SK-N-SH (cell line): Measurements from ENCODE around the gene RFC5. TPM values are rescaled to one million over a fixed set of nuclear protein-coding genes. Genes with fewer than 3 reads are reported as not detected.

Experiments used
- polyA plus RNA-seq, 3 experiments: library from polyadenylated mRNA; depleted of rRNA; stranded (reverse); fragments of >200 nt; gene quantifications; 2 replicates each; pipeline ENCODE4 v1.2.3, GENCODE V29; 2012
- small RNA-seq, 7 experiments: library from RNA; depleted of rRNA; stranded (forward); fragments of <200 nt; gene quantifications; one replicate each; pipeline ENCODE3, GENCODE V24; 2012

The RFC5 gene
- polyA plus RNA-seq, 1 of the 3 experiments (the other 2 are of a cell fraction), result 15.3 TPM

Small RNA genes lying within 50 kb of the gene (small RNA-seq; reads per million reads assigned to genes)
- gene AC131159.1, result 0 reads per million in 7 experiments

Other genes with a start within 250 kb of the RFC5 start
- 0.12 and 0.15 TPM in 2 replicates for gene KSR2, start 47.7 kb upstream of the RFC5 start, polyA plus RNA-seq (2012; rRNA removed)
- gene WSB2, start 44.5 kb downstream of the RFC5 start, polyA plus RNA-seq (2012; rRNA removed), result 54.4 and 62.6 TPM in 2 replicates
- gene VSIG10, start 87.3 kb downstream of the RFC5 start, polyA plus RNA-seq (2012; rRNA removed), result 12.5 and 21.2 TPM in 2 replicates
- gene PEBP1, start 119.4 kb downstream of the RFC5 start, polyA plus RNA-seq (2012; rRNA removed), result 186 and 219 TPM in 2 replicates